GM12891 (cell line): ENCODE results near the gene MVB12B.

Source experiments
- PAX5 ChIP-seq: IDR thresholded peaks from 2 replicates; pipeline ENCODE4 v1.6.1; 2011; ENCODE audit warnings: low read length, moderate library complexity, mild to moderate bottlenecking; ENCODE audit not compliant: insufficient read depth, severe bottlenecking
- POLR2A ChIP-seq: IDR thresholded peaks from 2 replicates; pipeline ENCODE4 v1.6.1; 2011; ENCODE audit warnings: low read depth, low read length, control low read depth
- POLR2AphosphoS5 ChIP-seq: IDR thresholded peaks from 2 replicates; pipeline ENCODE4 v1.6.1; 2011; ENCODE audit warnings: low read depth, low read length, control low read depth
- POU2F2 ChIP-seq: IDR thresholded peaks from 2 replicates; pipeline ENCODE4 v1.6.1; 2011; ENCODE audit warnings: low read depth, mild to moderate bottlenecking, control low read depth, low read length, moderate library complexity
- SPI1 ChIP-seq: IDR thresholded peaks from 2 replicates; pipeline ENCODE4 v1.6.1; 2011; ENCODE audit warnings: low read depth, low read length, control low read depth
- TAF1 ChIP-seq: IDR thresholded peaks from 2 replicates; pipeline ENCODE4 v1.6.1; 2011; ENCODE audit warnings: low read depth, low read length, control low read depth

DNA sequence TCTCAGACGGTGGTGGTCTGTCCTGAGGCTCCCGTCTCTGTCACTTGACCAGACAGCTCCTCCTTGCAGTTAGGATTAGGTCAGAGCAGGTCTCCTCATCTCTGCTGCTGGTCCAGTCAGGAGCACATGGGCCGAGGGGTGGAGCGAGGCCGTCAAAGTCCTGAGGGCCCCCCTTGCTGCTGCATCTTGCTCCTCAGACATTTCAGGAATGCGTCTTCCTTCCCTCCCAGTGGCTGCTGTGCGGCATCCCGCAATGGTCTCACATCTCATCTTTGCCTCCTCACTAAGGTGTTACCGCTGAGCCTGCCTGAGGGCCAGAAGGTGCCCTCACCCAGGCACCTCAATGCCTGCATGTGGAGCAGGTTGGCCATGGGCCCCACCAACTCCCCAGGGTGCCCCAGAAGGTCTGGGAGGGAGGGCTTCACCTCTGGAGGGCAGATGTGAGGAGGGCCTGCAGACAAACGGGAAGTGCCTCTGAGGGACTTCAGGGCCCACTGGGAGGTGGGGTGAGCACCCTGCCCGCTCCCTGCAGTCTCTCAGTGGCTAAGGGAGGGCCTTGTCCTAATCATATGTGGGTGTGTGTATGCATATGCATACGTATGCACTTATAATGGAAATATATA lies 149.4 kb downstream of the MVB12B start:
- TF ChIP-seq POLR2A (no peak), POU2F2 (no peak), POLR2AphosphoS5 (no peak), SPI1 (no peak), TAF1 (no peak), PAX5 (no peak)
